Measurements from ENCODE around the gene REEP3.
"Not testable (repeated sequence)": the region's sequence is repeated elsewhere in the genome, so short reads cannot be mapped to it uniquely, and the experiment has no call there.

Gene REEP3

GRCh38 chr10:63549810-63550209 is 28.6 kb downstream of the REEP3 start:
- DNase-seq (ENCODE audit: low read depth): no peak

GRCh38 chr10:63553031-63553430 is 31.8 kb downstream of the REEP3 start:
- peak; percentile 86 for DNase-seq (ENCODE audit: low read depth)

- peak; percentile 58 for DNase-seq (ENCODE audit: low read depth)
These were observed 32.3 kb downstream of the REEP3 start for GRCh38 chr10:63553473-63553872.

- peak; percentile 95 for DNase-seq (ENCODE audit: low read depth)
These were observed 33.5 kb downstream of the REEP3 start for GRCh38 chr10:63554657-63555056.

- DNase-seq (ENCODE audit: low read depth): no peak
These were observed 34.1 kb downstream of the REEP3 start for GRCh38 chr10:63555330-63555729.

GRCh38 chr10:63558132-63558784 is 37.1 kb downstream of the REEP3 start:
- DNase-seq (ENCODE audit: low read depth): no peak

- DNase-seq (ENCODE audit: low read depth): no peak
These were observed 40.1 kb downstream of the REEP3 start for GRCh38 chr10:63561341-63561740.

- no peak for DNase-seq (ENCODE audit: low read depth)
These were observed 41.2 kb downstream of the REEP3 start for GRCh38 chr10:63562391-63562790.

- DNase-seq (ENCODE audit: low read depth): no peak
These were observed 41.7 kb downstream of the REEP3 start for GRCh38 chr10:63562857-63563256.

- DNase-seq (ENCODE audit: low read depth): no peak
These were observed 42.4 kb downstream of the REEP3 start for GRCh38 chr10:63563623-63564022.

GRCh38 chr10:63564731-63565130 is 43.5 kb downstream of the REEP3 start:
- DNase-seq (ENCODE audit: low read depth): not testable (repeated sequence)

- peak; percentile 81 for DNase-seq (ENCODE audit: low read depth)
These were observed 52.0 kb downstream of the REEP3 start for GRCh38 chr10:63573068-63573697.

GRCh38 chr10:63574011-63574410 is 52.8 kb downstream of the REEP3 start:
- DNase-seq (ENCODE audit: low read depth): no peak

GRCh38 chr10:63576501-63576900 is 55.3 kb downstream of the REEP3 start:
- peak; percentile 18 for DNase-seq (ENCODE audit: low read depth)

- no peak for DNase-seq (ENCODE audit: low read depth)
These were observed 57.3 kb downstream of the REEP3 start for GRCh38 chr10:63578501-63578900.

GRCh38 chr10:63579371-63580014 is 58.3 kb downstream of the REEP3 start:
- no peak for DNase-seq (ENCODE audit: low read depth)

GRCh38 chr10:63582690-63583089 is 61.5 kb downstream of the REEP3 start:
- no peak for DNase-seq (ENCODE audit: low read depth)

GRCh38 chr10:63583397-63583796 is 62.2 kb downstream of the REEP3 start:
- DNase-seq (ENCODE audit: low read depth): no peak

GRCh38 chr10:63583909-63584724 is 62.9 kb downstream of the REEP3 start:
- DNase-seq (ENCODE audit: low read depth): no peak

GRCh38 chr10:63584725-63585035 is 63.5 kb downstream of the REEP3 start:
- no peak for DNase-seq (ENCODE audit: low read depth)

- DNase-seq (ENCODE audit: low read depth): no peak
These were observed 63.8 kb downstream of the REEP3 start for GRCh38 chr10:63585041-63585440.

- no peak for DNase-seq (ENCODE audit: low read depth)
These were observed 64.8 kb downstream of the REEP3 start for GRCh38 chr10:63586043-63586442.

GRCh38 chr10:63587191-63587590 is 66.0 kb downstream of the REEP3 start:
- DNase-seq (ENCODE audit: low read depth): no peak
